GM18861 (cell line): ENCODE data around the gene PDCD5.
A peak's percentile ranks its signal among the peaks of the same experiment; 100 is the strongest.
"Not testable (repeated sequence)": the region's sequence is repeated elsewhere in the genome, so short reads cannot be mapped to it uniquely, and the experiment has no call there.

Source experiments
- ATAC-seq: cut with Tn5 transposase; IDR thresholded peaks from one replicate; pipeline ENCODE4 v1.9.1; 2021; ENCODE audit not compliant: unreplicated experiment

The PDCD5 gene, protein sequence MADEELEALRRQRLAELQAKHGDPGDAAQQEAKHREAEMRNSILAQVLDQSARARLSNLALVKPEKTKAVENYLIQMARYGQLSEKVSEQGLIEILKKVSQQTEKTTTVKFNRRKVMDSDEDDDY

DNA sequence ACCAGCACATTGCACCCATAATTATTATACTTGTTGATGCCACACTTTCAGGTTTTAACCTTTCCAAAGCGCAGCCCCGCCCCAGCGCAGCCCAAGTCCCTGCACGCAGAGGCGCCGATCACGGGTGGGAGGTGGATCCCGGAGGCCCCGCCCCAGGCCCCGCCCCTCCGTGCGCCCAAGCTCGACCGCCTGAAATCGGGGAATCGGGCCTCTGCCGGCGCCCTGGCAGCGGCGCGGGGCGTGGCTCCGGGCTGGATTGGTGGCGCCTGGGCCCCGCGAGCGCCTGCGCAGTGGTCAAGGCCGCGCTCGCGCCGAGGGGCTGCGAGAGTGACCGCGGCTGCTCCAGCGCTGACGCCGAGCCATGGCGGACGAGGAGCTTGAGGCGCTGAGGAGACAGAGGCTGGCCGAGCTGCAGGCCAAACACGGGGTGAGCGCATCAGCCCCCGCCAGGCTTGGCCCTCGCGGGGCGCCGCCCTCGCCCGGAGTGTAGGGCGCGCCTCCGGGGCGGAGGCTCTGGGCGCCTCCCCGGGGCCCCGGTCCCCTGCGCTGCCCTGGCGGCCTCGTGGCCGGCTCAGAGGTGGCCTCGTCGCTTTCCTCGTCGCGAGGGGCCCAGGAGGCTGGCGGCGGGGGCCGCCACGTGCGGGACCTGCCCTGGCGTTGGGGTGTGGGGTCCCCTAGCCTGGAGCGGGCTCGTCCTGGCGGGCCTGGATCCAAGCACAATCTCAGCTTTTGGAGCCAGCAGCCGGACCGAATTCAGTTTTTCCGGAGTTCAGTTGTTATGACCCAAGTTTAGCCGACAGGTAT lies at the start of gene PDCD5:
TSS of gene PDCD5 (plus strand) at position 290 of the 804 bp plus-strand sequence. CDS start at position 362, 72 bp downstream.
- ATAC-seq: peak; percentile 88

DNA sequence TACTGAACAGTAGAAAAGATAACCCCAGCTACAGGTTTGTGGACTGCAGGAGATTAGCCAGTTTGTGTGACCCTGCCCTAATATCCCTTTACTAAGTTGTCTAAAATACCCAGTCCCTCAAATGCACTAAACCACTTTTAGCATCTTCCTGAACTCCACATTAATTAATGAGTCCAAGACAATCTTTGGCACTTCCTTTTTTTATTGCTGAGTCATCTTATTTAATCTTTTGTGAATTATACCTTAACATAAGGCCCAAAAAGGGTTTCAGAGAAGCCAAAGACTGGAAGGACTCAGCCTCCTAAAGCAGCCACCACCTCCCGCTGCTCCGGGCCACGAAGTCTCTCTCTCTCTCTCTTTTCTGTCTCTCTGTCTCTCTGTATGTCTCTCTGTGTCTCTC lies 48.8 kb upstream of the PDCD5 start:
- ATAC-seq: no peak

DNA sequence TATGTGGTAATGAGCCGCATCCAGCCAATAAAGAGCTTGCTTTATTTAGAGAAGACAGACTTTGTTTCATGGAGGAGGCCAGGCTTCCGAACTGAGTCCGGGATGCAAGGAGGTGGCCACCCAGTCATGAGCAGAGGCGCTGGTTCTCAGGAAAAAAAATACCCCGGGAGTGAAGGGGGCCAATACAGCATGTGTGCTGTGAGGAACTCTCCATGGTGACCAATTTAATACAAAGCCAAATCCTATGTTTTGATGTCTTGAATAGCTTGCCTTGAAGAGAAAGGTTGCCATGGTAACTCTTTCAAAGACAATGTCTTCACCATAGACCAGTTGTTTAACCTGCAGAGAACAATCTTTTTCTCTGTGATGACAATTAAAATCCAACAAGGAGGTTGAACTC lies 43.4 kb upstream of the PDCD5 start:
- no peak for ATAC-seq

DNA sequence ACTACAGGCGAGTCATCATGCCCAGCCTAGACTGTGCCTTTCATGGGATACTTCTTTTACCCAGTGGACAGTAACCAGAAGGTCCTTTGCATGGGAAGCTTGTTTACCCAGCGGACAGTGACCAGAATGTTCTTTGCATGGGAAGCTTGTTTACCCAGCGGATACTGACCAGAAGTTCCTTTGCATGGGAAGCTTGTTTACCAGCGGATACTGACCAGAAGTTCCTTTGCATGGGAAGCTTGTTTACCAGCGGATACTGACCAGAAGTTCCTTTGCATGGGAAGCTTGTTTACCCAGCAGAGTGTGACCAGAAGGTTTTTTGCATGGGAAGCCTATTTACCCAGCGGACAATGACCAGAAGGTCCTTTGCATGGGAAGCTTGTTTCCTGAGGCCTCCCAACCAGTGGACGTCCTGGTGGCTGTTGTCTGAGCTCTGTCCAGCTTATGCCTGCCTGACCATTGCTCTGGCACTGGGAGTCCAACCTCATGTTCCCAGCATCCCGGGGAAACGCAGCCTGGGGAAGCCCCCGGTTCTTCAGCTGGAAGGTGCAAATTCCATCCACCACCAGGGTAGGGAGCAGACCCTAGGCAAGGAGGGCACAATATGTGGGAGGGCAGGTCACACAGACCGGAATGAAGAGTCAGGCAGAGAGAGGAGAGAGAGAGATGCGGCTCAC lies 41.6 kb upstream of the PDCD5 start:
- no peak for ATAC-seq

DNA sequence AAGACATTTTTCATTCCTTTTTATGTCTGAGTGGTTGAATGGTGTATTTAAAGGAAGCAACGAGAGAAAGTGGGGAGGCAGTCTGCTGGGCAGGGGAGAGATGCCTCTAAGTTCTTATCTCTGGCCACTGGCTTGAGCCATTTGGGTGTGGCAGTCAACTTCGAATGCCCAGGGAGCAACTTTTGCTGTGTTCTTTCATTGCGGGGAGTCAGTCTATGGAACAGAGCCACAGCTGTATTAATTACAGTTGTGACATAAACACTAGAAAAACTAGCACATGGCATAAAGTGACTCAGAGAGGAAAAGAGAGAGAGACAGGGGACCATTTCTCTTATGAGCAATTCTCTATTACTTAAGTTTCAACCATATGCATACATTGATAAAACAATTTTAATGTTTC lies 40.4 kb upstream of the PDCD5 start:
- ATAC-seq: no peak

DNA sequence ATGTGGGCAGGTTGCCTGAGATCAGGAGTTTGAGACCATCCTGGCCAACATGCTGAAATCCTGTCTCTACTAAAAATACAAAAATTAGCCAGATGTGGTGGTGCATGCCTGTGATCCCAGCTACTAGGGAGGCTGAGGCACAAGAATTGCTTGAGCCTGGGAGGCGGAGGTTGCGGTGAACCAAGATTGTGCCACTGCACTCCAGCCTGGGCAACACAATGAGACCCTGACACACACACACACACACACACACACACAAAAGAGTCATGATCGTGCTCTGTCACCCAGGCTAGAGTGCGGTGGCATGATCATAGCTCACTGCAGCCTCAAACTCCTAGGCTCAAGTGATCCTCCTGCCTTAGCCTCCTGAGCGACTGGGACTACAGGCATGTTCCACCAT lies 39.6 kb upstream of the PDCD5 start:
- ATAC-seq: not testable (repeated sequence)

DNA sequence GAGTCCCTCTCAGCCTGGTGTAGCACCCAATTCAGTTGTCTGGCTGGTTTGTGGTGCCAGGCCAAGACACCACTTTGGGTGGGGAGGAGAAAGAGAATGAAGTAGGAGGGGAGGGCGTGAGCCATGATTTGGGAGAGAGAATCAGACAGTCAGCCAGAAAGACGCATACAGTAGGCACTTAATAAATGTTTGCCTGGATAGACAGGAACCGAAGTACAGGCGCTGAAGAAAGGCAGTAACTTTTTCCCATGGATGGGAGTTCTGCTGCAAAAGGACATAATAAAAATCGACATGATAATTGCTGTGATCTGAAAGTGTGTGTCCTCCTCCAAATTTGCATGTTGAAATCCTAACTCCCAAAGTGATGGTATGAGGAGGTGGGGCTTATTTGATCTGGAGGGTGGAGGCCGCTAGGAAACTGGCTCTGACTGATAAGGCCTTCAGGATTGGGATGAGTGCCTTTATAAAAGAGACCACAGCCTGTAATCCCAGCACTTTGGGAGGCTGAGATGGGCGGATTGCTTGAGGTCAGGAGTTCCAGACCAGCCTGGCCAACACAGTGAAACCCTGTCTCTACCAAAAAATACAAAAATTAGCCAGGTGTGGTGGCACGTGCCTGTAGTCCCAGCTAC lies 38.4 kb upstream of the PDCD5 start:
- ATAC-seq: no peak

DNA sequence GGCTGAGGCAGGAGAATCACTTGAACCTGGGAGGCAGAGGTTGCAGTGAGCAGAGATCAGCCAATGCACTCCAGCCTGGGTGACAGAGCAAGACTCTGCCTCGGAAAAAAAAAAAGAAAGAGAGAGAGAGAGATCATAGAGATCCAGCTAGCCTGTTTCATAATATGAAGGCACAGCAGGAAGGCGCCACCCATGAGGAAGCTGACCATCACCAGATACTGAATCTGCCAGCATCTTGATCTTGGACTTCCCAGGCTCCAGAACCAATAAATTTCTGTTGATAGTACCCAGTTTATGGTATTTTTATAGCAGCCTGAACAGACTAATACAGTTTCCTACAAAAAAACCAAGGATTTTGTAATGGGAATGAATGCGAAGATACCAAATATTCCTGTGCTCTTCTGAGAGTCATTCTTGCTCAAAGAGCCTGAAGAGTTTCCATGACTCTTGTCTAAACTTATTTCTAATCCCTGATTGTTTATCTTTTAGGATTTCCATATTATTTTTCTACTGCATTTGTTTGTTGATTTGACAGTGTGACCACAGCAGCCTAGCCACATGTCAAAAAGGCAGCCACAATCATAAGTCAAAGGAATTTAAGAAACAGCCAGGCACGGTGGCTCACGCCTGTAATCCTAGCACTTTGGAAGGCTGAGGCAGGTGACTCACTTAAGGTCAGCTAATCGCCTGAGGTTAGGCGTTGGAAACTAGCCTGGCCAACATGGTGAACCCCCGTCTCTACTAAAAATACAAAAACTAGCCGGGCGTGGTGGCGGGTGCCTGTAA lies 37.7 kb upstream of the PDCD5 start:
- no peak for ATAC-seq

DNA sequence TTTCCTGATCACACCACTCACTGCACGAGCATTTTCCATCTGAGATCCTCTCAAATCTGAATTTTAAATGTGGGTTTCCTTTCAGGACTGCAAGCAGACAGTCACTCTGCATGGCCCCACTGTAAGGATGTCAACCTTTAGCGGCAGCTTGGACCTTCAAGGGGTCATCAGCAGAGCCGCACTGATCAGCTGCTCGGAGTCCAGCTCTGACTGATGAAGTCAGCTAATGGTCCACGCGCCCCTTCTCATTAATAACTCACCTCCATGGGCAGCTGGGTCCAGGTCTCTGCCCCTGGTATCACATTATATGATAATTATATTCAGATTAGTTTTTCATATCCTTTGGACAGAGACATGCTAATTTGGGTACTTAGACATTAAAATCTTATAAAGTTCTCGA lies 36.1 kb upstream of the PDCD5 start:
- no peak for ATAC-seq

DNA sequence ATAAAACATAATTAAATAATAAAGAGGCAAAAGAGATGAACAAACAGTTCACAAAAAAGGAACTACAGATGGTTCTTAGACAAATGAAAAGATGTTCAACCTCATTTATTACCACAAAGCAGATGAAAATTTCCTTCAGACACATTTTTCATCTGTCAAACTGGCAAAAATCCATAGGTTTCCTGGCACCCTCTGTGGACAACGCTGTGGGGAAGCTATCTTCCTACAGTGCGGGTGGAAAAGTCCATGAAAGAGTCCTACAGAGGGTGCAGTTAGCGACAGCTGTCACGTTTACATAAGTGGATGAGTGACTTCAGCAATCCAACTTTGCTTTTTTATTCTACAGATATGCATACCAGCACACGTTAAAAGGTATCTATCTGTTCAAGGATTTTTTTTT lies 30.3 kb upstream of the PDCD5 start:
- ATAC-seq: no peak

DNA sequence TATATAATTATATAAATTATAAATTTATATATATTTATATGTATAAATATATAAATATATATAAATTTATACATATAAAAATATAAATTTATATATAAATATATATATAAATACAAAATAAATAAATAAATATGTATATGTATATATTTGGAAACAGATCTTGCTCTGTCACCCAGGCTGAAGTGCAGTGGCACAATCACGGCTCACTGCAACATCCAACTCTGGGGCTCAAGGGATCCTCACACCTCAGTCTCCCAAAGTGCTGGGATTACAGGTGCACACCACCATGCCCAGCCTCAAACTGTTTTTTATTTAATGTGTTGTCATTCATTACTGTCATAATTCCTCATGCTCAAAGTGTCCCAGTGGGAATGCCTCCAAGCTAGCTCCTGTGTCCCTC lies 25.2 kb upstream of the PDCD5 start:
- no peak for ATAC-seq

DNA sequence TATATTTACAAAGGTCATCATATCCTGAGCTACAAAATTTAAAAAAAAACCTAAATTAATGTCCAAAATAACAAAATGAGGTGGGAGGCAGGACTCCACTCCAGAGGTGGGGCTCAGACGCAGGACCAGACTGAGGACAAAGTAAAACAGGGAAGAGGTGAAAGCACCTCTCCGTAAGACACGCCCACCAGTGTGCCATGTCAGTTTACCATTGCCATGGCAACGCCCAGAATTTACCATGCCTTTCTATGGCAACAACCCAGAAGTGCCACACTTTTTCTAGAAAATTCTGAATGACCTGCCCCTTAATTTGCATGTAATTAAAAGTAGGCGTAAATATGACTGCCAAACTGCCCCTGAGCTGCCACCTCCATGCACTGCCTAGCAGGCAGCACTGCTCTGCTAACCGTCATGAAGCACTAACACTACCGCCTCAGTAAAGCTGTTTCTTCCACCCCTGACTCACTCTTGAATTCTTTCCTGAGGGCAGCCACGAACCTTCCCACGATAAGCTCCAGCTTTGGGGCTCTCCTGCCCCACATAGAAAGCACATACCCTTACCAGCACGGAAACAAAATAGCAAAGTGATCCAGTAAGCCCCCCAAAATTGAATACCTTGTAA lies 22.3 kb upstream of the PDCD5 start:
- no peak for ATAC-seq

DNA sequence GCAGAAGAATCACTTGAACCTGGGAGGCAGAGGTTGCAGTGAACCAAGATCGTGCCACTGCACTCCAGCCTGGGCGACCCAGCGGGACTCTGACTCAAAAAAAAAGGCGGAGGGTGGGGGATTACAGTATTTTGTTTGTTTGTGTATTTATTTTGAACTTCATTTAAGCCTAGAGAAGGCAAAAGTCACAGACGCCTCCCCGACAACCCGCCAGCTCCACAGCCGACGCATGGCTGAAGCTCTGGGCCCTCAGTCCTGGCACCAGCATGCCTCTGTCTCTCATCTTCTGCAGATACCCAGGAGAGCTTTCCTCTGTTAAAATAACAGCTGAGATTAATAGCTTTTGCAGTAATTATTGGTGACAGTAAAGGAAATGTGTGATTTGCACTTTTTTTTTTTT lies 17.2 kb upstream of the PDCD5 start:
- ATAC-seq: no peak

DNA sequence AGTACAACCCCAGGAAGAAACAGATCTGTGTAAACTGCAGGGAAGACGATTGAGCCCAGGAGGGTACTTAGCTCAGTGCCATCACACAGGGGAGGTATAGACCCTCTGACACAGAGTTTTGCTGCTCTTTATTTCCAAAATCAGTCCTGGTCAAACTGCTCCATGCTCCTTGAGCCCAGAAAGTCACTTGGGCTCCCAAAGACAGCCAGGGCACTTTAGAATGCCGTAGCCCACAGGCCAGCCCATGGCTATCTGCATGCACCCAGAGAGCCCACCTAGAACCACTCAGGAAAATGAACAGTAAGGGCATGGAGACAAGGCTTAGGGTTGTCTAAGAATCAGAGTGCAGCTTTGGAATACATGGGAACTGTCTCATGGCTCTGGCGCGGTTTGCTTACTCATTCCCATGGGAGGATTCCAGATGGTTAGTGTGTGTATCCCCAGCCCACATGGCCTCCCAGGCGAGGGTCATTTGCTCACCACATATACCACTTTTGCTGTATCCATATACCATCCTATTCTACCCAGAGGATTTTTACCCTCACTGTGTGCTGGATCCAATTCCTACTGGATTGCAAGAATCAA lies 14.7 kb upstream of the PDCD5 start:
- ATAC-seq: no peak

DNA sequence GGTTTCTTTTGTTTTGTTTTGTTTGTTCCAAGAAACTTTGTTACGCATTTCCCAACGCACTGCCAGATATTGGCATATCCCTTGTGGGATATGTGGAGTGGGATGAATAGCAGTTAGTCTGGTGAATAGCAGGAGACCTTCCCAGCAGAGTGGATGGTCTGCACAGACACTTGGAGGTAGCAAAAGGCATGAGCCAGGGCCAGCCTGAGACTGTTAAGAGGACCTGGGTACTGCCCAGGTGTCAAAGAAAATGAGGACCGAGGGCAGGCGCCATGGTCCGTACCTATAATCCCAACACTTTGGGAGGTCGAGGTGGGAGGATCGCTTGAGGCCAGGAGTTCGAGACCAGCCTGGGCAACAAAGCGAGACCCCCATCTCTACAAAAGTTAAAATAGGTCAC lies 13.5 kb upstream of the PDCD5 start:
- no peak for ATAC-seq

DNA sequence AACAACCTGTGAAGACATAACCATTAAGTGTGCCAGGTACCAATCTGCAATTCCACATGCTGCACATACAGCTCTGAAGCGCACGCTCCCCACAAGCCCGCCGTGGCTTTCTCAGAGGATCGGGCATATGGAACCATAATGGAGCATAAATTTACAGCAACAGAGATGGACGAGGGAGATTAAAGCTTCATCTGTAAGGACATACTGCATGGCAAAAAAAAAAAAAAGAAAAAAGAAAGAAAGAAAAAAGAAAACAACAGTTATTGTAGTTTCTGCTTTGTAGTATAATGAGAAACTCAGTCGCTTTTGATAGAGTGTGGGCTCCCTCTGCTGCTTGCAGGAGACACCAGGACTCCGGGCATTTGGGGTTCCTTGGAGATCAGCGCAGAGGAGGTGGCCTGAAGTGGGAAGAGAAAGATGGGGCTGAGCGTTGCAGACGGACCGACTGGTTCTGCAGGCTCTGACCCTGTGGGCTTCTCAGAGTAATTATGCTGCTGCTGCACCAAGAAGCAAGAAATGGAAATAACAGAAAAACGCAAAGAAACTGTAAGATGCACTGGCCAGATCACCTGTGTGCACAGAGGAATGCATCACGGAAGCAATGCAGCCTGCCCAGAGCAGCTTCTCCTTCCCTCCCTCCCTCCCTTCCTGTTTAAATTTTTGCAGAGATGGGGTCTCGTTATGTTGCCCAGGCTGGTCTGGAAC lies 10.8 kb upstream of the PDCD5 start:
- ATAC-seq: no peak

DNA sequence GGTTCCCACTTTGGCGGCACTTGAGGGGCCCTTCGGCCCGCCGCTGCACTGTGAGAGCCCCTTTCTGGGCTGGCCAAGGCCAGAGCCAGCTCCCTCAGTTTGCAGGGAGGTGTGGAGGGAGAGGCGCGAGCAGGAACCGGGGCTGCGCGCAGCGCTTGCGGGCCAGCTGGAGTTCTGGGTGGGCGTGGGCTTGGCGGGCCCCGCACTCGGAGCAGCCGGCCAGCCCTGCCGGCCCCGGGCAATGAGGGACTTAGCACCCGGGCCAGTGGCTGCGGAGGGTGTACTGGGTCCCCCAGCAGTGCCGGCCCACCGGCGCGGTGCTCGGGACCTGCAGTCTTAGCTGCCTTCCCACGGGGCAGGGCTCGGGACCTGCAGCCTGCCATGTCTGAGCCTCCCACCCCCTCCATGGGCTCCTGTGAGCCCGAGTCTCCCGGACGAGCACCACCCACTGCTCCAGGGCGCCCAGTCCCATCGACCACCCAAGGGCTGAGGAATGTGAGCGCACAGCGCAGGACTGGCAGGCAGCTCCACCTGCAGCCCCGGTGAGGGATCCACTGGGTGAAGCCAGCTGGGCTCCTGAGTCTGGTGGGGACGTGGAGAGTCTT lies 9.4 kb upstream of the PDCD5 start:
- not testable (repeated sequence) for ATAC-seq

DNA sequence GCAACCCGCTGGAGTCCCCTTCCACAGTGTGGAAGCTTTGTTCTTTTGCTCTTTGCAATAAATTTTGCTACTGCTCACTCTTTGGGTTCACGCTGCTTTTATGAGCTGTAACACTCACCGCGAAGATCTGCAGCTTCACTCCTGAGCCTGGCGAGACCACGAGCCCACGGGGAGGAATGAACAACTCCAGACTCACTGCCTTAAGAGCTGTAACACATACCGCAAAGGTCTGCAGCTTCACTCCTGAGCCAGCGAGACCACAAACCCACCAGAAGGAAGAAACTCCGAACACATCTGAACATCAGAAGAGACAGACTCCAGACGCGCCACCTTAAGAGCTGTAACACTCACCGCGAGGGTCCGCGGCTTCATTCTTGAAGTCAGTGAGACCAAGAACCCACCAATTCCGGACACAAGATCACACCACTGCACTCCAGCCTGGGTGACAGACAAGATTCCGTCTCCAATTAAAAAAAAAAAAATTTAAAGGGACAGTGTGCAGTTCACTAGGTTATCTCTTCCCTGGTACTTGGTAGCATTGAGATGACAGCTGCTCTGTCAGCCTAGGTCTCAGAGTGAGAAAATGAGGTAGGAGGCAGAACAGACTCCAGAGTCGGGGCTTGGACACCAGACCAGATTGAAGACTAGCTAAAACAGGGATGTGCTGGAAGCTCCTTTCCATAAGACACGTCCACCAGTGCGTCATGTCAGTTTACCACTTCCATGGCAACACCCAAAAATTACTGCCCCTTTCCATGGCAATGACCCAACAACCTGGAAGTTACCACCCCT lies 8.1 kb upstream of the PDCD5 start:
- ATAC-seq: not testable (repeated sequence)

DNA sequence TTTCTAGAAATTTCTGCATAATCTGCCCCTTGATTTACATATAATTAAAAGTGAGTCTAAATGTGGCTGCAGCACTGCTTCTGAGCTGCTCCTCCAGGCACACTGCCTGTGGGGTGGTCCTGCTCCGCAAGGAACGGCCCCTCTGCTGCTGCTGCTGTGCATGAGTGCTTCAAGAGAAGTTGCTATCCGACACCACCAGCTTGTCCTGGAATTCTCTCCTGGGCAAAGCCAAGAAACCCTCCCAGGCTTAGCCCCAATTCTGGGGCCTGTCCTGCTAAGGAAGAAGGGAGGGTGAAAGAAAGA lies 7.5 kb upstream of the PDCD5 start:
- no peak for ATAC-seq
